BLaER1 treated with 17β-estradiol and CSF1 and Interleukin-3, amounts not matched to agents 10 nM and 100 nM (cell line): ENCODE data around the gene NCOA6.

Source experiments
- H3K27ac ChIP-seq, 11 experiments: shearing (Covaris generic); formaldehyde crosslinking; 2 replicates each; pipeline ENCODE4 v1.8.1; 2022
- H3K27me3 ChIP-seq, 11 experiments: shearing (Covaris generic); formaldehyde crosslinking; 2 replicates each; pipeline ENCODE4 v1.8.1; 2022
- H3K36me3 ChIP-seq, 11 experiments: shearing (Covaris generic); formaldehyde crosslinking; 2 replicates each; pipeline ENCODE4 v1.8.1; 2022
- H3K4me1 ChIP-seq, 10 experiments: shearing (Covaris generic); formaldehyde crosslinking; 2 replicates each; pipeline ENCODE4 v1.8.1; 2022
- H3K4me2 ChIP-seq, 11 experiments: shearing (Covaris generic); formaldehyde crosslinking; 2 replicates each; pipeline ENCODE4 v1.8.1; 2022
- H3K4me3 ChIP-seq, 10 experiments: shearing (Covaris generic); formaldehyde crosslinking; 2 replicates each; pipeline ENCODE4 v1.8.1; 2022
- H3K9ac ChIP-seq, 11 experiments: shearing (Covaris generic); formaldehyde crosslinking; 2 replicates each; pipeline ENCODE4 v1.8.1; 2022
- H3K9me3 ChIP-seq, 11 experiments: shearing (Covaris generic); formaldehyde crosslinking; replicated peaks in 1 of 11; 2 replicates each; pipeline ENCODE4 v1.8.1; 2022
- H4K20me1 ChIP-seq, 11 experiments: shearing (Covaris generic); formaldehyde crosslinking; 2 replicates each; pipeline ENCODE4 v1.8.1; 2022
- Cebpa-rat ChIP-seq, 11 experiments: shearing (Covaris generic); IDR thresholded peaks; 2 replicates each; pipeline ENCODE4 v1.8.1; 2022

Gene NCOA6

DNA sequence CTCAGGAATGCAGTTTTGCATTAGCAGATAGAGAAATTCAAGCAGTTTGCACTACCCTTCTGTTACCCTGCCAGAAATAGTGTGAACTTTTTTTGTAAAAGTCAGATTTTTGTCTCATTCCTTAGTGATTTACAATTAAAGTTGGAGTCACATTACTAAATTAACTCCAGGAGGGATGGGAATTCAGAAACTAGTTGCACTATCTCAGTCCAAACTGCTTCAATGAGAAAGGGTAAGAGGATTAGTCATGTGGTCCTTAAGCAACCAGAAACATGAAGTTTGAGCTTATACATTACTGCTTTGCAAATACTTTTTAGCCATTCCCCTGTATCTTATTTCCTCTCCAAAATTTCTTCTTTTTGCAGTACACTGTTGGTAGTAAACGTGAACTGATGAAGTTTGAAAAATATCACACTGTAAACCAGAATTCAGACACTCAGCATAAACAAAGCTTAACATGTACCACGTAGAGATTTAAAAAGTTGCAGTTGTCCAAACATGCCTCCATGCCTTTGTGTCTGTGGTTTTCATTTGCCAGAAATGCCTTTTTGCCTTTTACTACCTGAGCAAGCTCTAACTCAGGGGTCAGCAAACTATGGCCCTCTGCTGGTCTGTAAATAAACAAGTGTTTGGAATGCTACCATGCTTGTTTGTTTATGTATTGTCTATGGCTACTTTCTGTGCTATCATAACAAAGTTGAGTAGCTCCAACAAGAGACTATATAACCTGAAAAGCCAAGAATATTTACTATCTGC is 71.6 kb downstream of the NCOA6 start:
- Histone ChIP-seq H3K4me1 (no peaks in the 10 kb centered on the region; a peak in 1 of 20 replicates), H3K9me3 (no peaks in the 10 kb centered on the region), H3K4me2 (no peak overlapping the region), H4K20me1 (peaks cover 0 to 22% (median 8%) of the 10 kb centered on the region in 11 experiments; a peak in 5 of 22 replicates), H3K27ac (no peak overlapping the region), H3K36me3 (peaks cover 91 to 100% (median 97%) of the 10 kb centered on the region in 11 experiments), H3K27me3 (no peaks in the 10 kb centered on the region), H3K4me3 (no peak overlapping the region), H3K9ac (no peak overlapping the region)
- TF ChIP-seq Cebpa-rat (IDR thresholded peaks at IDR 0.05) = no peak

DNA sequence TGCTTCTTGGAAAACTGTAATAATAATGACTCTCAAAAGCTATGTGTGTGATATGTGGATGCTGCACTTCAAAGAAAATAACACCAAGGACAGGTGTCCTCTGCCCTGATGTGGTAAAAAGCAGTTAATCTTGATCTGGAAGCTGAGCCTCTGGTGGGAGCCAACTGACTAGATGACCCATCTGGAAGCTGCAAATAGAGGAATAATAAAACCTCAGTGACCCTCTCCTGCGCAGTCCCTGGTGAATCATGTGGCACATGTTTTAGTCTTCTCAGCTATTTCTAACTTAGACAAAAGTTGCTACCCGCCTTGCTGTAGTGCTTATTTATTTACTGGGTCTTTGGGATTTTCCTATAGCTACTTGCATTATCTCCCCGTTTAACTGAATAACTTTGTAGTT is 74.0 kb downstream of the NCOA6 start:
- peaks cover 86 to 100% (median 95%) of the 10 kb centered on the region in 11 experiments for H3K36me3 ChIP-seq
- TF ChIP-seq Cebpa-rat (IDR thresholded peaks at IDR 0.05) = no peak

GRCh38 chr20:34750484-34750883 is 75.0 kb downstream of the NCOA6 start:
- peaks cover 0 to 11% (median 0%) of the 10 kb centered on the region in 11 experiments; a peak in 2 of 22 replicates for H4K20me1 ChIP-seq
- peaks cover 86 to 100% (median 96%) of the 10 kb centered on the region in 11 experiments for H3K36me3 ChIP-seq

More for the DNA sequence above, 74.0 kb downstream of the NCOA6 start:
- Histone ChIP-seq H3K4me1 (no peaks in the 10 kb centered on the region; a peak in 1 of 20 replicates), H3K9ac (no peak overlapping the region), H3K4me2 (no peak overlapping the region), H3K4me3 (no peak overlapping the region), H3K27ac (no peak overlapping the region), H4K20me1 (peaks cover 0 to 16% (median 0%) of the 10 kb centered on the region in 11 experiments; a peak in 5 of 22 replicates), H3K27me3 (no peaks in the 10 kb centered on the region), H3K9me3 (no peaks in the 10 kb centered on the region)

DNA sequence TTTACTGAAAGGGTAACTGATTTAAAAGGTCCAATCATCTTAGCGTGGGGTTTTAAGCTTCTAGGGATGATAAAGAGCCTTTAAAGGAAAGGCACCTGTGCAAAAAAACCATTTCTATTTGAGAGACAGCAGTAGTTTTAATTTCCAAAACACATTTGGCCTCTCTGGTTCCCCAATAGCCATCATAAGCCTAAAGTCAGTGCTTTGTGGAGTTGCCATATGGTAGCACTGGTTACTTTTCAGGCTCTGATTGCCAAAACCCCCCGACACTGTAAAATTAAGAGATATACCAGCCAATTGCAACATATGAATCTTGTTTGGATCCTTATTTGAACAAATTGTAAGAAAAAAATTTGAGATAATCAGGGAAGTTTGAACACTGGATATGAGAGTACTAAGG is 76.7 kb downstream of the NCOA6 start:
- Histone ChIP-seq H3K9ac (no peak overlapping the region), H3K27me3 (no peaks in the 10 kb centered on the region), H4K20me1 (peaks cover 0 to 10% (median 0%) of the 10 kb centered on the region in 11 experiments; a peak in 2 of 22 replicates), H3K9me3 (no peaks in the 10 kb centered on the region), H3K4me1 (no peaks in the 10 kb centered on the region), H3K4me2 (no peak overlapping the region), H3K27ac (no peak overlapping the region), H3K4me3 (no peak overlapping the region), H3K36me3 (peaks cover 86 to 100% (median 95%) of the 10 kb centered on the region in 11 experiments)
- no peak for TF ChIP-seq Cebpa-rat (IDR thresholded peaks at IDR 0.05)

More at GRCh38 chr20:34750484-34750883, 75.0 kb downstream of the NCOA6 start:
- H3K4me3 ChIP-seq = no peak overlapping the region
- H3K9ac ChIP-seq = no peak overlapping the region
- no peak for TF ChIP-seq Cebpa-rat (IDR thresholded peaks at IDR 0.05)
- H3K4me1 ChIP-seq = no peaks in the 10 kb centered on the region; a peak in 1 of 20 replicates
- H3K4me2 ChIP-seq = no peak overlapping the region
- H3K27me3 ChIP-seq = no peaks in the 10 kb centered on the region
- no peak overlapping the region for H3K27ac ChIP-seq
- H3K9me3 ChIP-seq = no peaks in the 10 kb centered on the region

DNA sequence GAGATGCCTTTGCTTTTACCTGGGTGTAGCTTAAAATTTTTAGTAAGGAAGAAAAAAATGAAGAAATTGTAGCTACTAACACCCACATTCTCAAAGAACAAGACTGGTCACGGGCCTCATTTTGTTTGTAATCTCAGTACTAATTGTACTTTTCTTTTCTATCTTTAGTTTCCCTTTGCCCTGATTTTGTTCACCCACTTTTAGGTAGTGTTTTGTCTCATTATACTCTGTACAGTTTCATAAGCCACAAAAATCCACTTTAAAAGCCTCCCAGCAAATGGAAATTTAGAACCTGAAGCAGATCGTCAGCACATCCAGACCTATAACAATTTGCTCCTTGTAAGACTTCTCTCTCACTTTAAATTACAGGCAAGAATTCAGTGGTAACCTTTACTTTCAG is 78.0 kb downstream of the NCOA6 start:
- H3K27ac ChIP-seq = no peak overlapping the region
- peaks cover 86 to 100% (median 95%) of the 10 kb centered on the region in 11 experiments for H3K36me3 ChIP-seq
- no peak overlapping the region for H3K4me3 ChIP-seq
- no peaks in the 10 kb centered on the region for H3K4me1 ChIP-seq
- TF ChIP-seq Cebpa-rat (IDR thresholded peaks at IDR 0.05) = no peak
- no peaks in the 10 kb centered on the region for H3K27me3 ChIP-seq
- peaks cover 0 to 10% (median 0%) of the 10 kb centered on the region in 11 experiments; a peak in 2 of 22 replicates for H4K20me1 ChIP-seq
- H3K9ac ChIP-seq = no peak overlapping the region
- H3K4me2 ChIP-seq = no peak overlapping the region
- H3K9me3 ChIP-seq = no peaks in the 10 kb centered on the region

DNA sequence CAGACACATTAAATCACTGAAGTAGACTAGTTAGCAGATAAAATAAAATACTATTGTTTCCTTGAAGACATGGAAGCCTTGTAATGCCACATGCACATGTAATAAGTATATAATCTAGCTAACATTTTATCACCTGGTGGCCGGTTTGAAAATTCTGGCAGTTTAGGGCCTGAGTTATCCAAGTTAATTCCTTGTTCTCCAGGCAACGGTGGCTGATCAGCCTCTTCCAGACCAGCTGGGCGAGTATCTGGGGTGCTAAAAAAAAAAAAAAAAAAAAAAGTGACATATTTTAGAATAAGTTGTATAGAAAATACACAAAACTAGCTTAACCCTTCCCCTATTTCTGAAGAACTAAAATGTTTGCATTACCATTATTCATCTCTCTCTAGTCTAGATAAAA is 78.8 kb downstream of the NCOA6 start:
- Histone ChIP-seq H3K4me3 (no peak overlapping the region), H4K20me1 (peaks cover 0 to 10% (median 0%) of the 10 kb centered on the region in 11 experiments; a peak in 2 of 22 replicates), H3K27ac (no peak overlapping the region), H3K4me2 (no peak overlapping the region), H3K9ac (no peak overlapping the region), H3K27me3 (no peaks in the 10 kb centered on the region), H3K9me3 (no peaks in the 10 kb centered on the region), H3K4me1 (no peaks in the 10 kb centered on the region), H3K36me3 (peaks cover 86 to 100% (median 95%) of the 10 kb centered on the region in 11 experiments)
- TF ChIP-seq Cebpa-rat (IDR thresholded peaks at IDR 0.05) = no peak

DNA sequence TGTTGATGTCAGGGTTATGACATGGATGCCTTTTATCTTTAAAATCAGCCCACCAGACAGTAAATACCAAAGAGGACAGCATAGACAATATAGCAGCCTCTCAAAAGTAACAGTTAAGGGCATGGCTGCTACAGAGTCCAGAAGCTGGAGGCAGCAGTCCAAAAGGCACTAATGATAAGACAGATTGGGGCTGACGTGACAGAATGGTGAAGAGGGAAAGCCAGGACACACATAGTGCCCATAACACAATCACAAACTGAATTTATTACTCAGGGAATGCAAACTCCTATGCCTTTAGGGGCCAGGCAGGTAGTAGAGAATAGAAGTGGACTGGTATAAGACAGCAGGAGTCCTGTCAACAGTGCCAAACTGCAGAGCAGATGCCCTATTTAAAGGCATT is 80.6 kb downstream of the NCOA6 start:
- Histone ChIP-seq H4K20me1 (peaks cover 0 to 9% (median 0%) of the 10 kb centered on the region in 11 experiments; a peak in 2 of 22 replicates), H3K9ac (no peak overlapping the region), H3K27me3 (no peaks in the 10 kb centered on the region), H3K36me3 (peaks cover 88 to 100% (median 98%) of the 10 kb centered on the region in 11 experiments), H3K9me3 (no peaks in the 10 kb centered on the region), H3K27ac (no peak overlapping the region), H3K4me3 (no peak overlapping the region), H3K4me1 (no peaks in the 10 kb centered on the region), H3K4me2 (no peak overlapping the region)
- no peak for TF ChIP-seq Cebpa-rat (IDR thresholded peaks at IDR 0.05)

DNA sequence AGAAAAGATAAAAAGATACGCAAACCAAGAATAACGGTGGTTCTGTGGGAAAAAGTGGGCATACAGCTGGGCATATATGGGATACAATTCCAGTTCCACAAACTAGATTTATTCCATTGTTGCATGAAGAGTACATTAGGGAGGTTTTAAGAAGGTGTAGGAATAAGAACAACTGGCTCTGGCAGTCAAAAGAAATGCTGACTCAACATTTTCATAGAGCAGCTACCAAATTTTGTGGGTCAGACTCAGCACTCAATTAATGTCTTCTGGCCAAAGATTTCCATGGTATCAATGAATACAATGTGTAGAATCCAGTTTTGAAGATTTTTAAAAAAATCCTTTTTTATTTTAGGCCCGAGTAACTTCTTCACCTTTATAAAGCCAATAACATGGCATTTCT is 81.1 kb downstream of the NCOA6 start:
- no peaks in the 10 kb centered on the region for H3K27me3 ChIP-seq
- no peak overlapping the region for H3K4me2 ChIP-seq
- no peaks in the 10 kb centered on the region for H3K4me1 ChIP-seq
- H3K4me3 ChIP-seq = no peak overlapping the region
- H3K9me3 ChIP-seq = no peaks in the 10 kb centered on the region
- H3K27ac ChIP-seq = no peak overlapping the region
- H3K36me3 ChIP-seq = peaks cover 88 to 100% (median 97%) of the 10 kb centered on the region in 11 experiments
- H3K9ac ChIP-seq = no peak overlapping the region
- TF ChIP-seq Cebpa-rat (IDR thresholded peaks at IDR 0.05) = no peak
- H4K20me1 ChIP-seq = peaks cover 0 to 4% (median 0%) of the 10 kb centered on the region in 11 experiments; a peak in 1 of 22 replicates

GRCh38 chr20:34743039-34743438 is 82.4 kb downstream of the NCOA6 start:
- no peak overlapping the region for H3K27ac ChIP-seq
- H3K4me1 ChIP-seq = peaks cover 0 to 9% (median 2%) of the 10 kb centered on the region in 10 experiments; a peak in 9 of 20 replicates
- no peak overlapping the region for H3K9ac ChIP-seq
- H3K36me3 ChIP-seq = peaks cover 86 to 98% (median 91%) of the 10 kb centered on the region in 11 experiments
- no peaks in the 10 kb centered on the region for H3K27me3 ChIP-seq
- no peak for TF ChIP-seq Cebpa-rat (IDR thresholded peaks at IDR 0.05)
- peaks cover 0 to 4% (median 0%) of the 10 kb centered on the region in 11 experiments; a peak in 1 of 22 replicates for H4K20me1 ChIP-seq
- no peaks in the 10 kb centered on the region for H3K9me3 ChIP-seq
- no peak overlapping the region for H3K4me3 ChIP-seq
- H3K4me2 ChIP-seq = no peak overlapping the region
